Measurements from ENCODE around the gene RAC3. TPM values are rescaled to one million over a fixed set of nuclear protein-coding genes. Genes with fewer than 3 reads are reported as not detected.

Gene RAC3
- total RNA-seq, 1 donor from 2014 or later: 0.49 TPM

DNA sequence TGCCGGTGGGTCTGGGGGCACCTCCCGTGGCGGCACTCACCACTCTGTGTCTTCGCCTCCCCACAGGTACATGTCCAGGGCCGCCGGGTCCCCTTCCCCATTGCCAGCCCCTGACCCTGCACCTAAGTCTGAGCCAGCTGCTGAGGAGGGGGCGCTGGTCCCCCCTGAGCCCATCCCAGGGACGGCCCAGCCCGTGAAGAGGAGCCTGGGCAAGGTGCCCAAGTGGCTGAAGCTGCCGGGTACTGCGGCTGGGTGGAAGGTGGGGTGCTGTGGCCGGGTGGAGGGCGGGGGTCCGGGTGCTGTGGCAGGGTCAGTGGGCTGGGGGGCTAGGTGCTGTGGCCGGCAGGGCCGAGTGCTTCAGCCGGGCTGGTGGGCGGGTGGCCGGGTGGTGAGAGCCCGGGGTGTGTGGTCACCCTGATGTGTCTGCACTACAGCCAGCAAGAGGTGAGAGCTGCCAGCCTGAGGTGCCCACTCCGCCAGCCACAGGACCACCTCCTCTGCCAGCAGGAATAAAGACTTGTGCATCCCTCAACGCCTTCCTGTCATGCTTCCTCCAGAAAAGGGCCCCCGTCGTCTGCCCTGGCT lies 14.5 kb upstream of the RAC3 start:
- no peak for ATAC-seq (ENCODE audit: low read depth)
- CTCF ChIA-PET: interaction anchor here (1.8 kb wide), 1 partner anchor 57 kb away, joined by 7 read pairs; no protein-coding TSS in a partner anchor
- POLR2A ChIA-PET: no interaction called here

DNA sequence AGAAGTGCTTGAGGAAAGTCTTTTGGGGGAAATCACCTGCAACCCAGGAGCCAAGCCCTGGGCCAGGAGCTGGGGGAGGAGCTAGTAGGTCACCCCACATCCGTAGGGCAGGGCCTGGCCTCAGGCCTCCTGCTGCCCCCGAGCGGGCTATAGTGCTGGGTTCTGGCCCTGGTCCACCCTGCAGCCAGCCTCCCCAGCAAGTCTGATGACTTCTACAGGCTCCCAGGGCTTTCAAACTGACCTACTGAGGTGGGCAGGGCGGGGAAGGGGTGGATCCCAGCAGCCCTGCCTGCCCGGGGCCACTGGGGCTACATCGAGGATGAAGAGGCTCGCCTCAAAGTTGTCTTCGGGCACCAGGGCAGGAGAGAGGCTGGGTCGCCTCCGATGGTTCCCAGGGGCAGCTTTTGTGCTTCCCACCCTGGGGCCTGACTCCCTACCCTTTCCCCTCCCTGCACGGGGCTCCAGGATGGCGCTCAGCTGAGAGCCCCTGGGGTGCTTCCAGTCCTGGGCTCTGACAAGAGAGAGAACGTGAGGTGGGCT lies 13.8 kb upstream of the RAC3 start:
- no peak for ATAC-seq (ENCODE audit: low read depth)
- Mint-ChIP-seq H3K36me3 (ENCODE audit: low read depth) (peaks cover 4% of the 10 kb centered on the region), H3K27me3 (no peaks in the 10 kb centered on the region), H3K4me1 (peaks cover 13% of the 10 kb centered on the region), H3K27ac (no peak overlapping the region), H3K9me3 (no peaks in the 10 kb centered on the region), H3K4me3 (no peak overlapping the region)
- POLR2A ChIA-PET: no interaction called here
- intact Hi-C loops (cut with micrococcal nuclease): no loop called here
- TF ChIP-seq, protein P1, sequence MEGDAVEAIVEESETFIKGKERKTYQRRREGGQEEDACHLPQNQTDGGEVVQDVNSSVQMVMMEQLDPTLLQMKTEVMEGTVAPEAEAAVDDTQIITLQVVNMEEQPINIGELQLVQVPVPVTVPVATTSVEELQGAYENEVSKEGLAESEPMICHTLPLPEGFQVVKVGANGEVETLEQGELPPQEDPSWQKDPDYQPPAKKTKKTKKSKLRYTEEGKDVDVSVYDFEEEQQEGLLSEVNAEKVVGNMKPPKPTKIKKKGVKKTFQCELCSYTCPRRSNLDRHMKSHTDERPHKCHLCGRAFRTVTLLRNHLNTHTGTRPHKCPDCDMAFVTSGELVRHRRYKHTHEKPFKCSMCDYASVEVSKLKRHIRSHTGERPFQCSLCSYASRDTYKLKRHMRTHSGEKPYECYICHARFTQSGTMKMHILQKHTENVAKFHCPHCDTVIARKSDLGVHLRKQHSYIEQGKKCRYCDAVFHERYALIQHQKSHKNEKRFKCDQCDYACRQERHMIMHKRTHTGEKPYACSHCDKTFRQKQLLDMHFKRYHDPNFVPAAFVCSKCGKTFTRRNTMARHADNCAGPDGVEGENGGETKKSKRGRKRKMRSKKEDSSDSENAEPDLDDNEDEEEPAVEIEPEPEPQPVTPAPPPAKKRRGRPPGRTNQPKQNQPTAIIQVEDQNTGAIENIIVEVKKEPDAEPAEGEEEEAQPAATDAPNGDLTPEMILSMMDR (IDR thresholded peaks at IDR 0.05): no peak
- CTCF ChIA-PET: interaction anchor here (1.8 kb wide), 1 partner anchor 58 kb away, joined by 7 read pairs; no protein-coding TSS in a partner anchor
- DNase-seq: no peak

More for the DNA sequence above, 14.5 kb upstream of the RAC3 start:
- Mint-ChIP-seq H3K4me1 (peaks cover 12% of the 10 kb centered on the region), H3K4me3 (no peak overlapping the region), H3K27ac (no peak overlapping the region), H3K36me3 (ENCODE audit: low read depth) (peaks cover 4% of the 10 kb centered on the region), H3K27me3 (no peaks in the 10 kb centered on the region), H3K9me3 (no peaks in the 10 kb centered on the region)
- DNase-seq: no peak
- intact Hi-C loops (cut with micrococcal nuclease): no loop called here
- TF ChIP-seq, protein P1 (IDR thresholded peaks at IDR 0.05): no peak

DNA sequence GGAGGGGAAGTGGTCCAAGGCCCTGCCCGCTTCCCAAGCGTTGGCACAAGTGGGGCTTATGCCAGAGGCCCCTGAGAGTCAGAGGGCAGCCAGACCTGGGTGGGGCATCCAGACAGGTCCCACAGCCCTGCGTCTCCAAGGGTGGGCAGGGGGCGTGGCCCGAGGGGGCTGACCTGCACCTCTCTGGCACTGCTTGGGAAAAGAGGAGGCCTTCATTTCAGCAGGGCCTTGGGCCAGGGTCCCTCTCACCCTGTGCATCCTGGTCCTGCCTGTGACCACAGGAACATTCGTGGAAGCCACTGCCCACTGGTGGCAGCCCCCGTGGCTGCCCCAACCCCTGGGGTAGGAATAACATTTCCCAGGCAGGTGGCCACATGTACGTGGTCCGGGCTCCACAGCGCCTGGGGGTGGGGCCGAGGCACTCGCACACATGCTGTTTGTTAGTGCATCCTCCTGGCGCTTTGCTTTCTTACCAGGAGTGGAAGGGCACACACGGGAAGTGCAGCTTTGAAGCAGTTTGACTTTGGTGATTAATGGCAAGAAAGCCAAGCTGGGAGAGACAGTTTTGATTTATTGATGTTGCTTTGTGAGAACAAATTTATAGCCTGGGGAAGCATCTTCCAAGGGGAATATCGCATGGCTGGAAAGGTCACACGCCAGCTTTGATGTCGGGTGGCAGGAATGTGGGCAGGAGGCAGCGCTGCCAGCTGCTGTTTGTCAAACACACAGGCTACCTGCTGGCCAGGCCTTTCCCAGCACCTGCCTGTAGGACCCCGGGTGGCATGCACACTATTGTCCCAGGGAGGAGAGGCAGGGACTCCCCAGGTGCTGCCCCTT lies 13.1 kb upstream of the RAC3 start:
- ChIA-PET POLR2A (no interaction called here), CTCF (interaction anchor here (1.8 kb wide), 1 partner anchor 59 kb away, joined by 7 read pairs; no protein-coding TSS in a partner anchor)
- no peak overlapping the region for H3K27ac Mint-ChIP-seq
- TF ChIP-seq, protein P1 (IDR thresholded peaks at IDR 0.05): no peak
- no peak overlapping the region for H3K4me3 Mint-ChIP-seq
- peaks cover 4% of the 10 kb centered on the region for H3K36me3 Mint-ChIP-seq (ENCODE audit: low read depth)
- DNase-seq: no peak
- ATAC-seq (ENCODE audit: low read depth): no peak
- H3K27me3 Mint-ChIP-seq: no peaks in the 10 kb centered on the region
- no peaks in the 10 kb centered on the region for H3K9me3 Mint-ChIP-seq
- H3K4me1 Mint-ChIP-seq: peaks cover 15% of the 10 kb centered on the region
- intact Hi-C loops (cut with micrococcal nuclease): no loop called here

DNA sequence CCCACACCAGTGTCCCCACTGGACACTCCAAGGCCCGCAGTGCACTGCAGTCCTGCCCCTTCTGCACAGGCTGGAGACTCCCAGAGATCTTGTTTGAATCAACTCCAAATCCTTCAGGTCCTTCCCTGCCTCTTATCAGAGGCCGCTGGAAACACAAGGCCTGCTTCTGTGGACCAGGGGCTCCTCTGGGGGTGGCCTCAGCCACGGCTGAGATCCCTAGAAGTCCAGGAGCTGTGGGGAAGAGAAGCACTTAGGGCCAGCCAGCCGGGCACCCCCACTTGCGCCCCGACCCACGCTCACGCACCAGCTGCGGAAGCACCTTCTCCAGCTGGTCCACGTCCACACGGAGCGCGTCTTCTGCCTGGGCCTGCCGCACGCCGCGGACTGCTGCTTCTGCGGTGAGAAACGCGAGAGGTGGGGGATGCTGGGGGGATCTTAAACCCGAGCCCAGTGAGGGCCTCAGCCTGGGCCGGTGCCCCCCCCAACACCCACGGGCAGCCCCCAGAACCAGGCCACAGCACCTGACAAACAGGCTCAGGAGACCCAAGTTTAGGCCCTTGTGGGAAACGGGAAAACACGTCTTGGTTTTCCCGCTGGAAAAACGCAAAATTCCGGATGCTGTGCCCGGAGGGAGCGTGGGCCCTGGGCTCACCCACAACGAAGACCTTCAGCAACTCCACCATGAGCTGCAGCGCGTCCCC lies 12.3 kb upstream of the RAC3 start:
- DNase-seq: no peak
- ChIA-PET CTCF (interaction anchor here (1.0 to 5.9 kb wide), 4 partner anchors 10 to 183 kb away, joined by 3 to 59 read pairs (median 3); no protein-coding TSS in a partner anchor), POLR2A (interaction anchor here (0.8 to 1.2 kb wide), 2 partner anchors 22 to 41 kb away, joined by 3 read pairs; no protein-coding TSS in a partner anchor)
- no peak overlapping the region for H3K27ac Mint-ChIP-seq
- H3K9me3 Mint-ChIP-seq: no peaks in the 10 kb centered on the region
- no peak overlapping the region for H3K4me3 Mint-ChIP-seq
- peaks cover 4% of the 10 kb centered on the region for H3K36me3 Mint-ChIP-seq (ENCODE audit: low read depth)
- no peaks in the 10 kb centered on the region for H3K27me3 Mint-ChIP-seq
- intact Hi-C loops (cut with micrococcal nuclease): no loop called here
- ATAC-seq (ENCODE audit: low read depth): no peak
- peaks cover 22% of the 10 kb centered on the region for H3K4me1 Mint-ChIP-seq
- TF ChIP-seq, protein P1 (IDR thresholded peaks at IDR 0.05): no peak

Data from activated B cell treated with CpG ODN at 0.5 μM for 24 hours (primary cell).